Measurements from ENCODE around the gene SRPK2. TPM values are rescaled to one million over a fixed set of nuclear protein-coding genes. Genes with fewer than 3 reads are reported as not detected.

SRPK2 gene
- total and polyA plus RNA-seq, 2 of the 8 experiments (the other 6 are each of a cell fraction or from before 2014, with no cell fraction given) = 10.0 to 47.1 TPM

- TF ChIP-seq, protein P1, sequence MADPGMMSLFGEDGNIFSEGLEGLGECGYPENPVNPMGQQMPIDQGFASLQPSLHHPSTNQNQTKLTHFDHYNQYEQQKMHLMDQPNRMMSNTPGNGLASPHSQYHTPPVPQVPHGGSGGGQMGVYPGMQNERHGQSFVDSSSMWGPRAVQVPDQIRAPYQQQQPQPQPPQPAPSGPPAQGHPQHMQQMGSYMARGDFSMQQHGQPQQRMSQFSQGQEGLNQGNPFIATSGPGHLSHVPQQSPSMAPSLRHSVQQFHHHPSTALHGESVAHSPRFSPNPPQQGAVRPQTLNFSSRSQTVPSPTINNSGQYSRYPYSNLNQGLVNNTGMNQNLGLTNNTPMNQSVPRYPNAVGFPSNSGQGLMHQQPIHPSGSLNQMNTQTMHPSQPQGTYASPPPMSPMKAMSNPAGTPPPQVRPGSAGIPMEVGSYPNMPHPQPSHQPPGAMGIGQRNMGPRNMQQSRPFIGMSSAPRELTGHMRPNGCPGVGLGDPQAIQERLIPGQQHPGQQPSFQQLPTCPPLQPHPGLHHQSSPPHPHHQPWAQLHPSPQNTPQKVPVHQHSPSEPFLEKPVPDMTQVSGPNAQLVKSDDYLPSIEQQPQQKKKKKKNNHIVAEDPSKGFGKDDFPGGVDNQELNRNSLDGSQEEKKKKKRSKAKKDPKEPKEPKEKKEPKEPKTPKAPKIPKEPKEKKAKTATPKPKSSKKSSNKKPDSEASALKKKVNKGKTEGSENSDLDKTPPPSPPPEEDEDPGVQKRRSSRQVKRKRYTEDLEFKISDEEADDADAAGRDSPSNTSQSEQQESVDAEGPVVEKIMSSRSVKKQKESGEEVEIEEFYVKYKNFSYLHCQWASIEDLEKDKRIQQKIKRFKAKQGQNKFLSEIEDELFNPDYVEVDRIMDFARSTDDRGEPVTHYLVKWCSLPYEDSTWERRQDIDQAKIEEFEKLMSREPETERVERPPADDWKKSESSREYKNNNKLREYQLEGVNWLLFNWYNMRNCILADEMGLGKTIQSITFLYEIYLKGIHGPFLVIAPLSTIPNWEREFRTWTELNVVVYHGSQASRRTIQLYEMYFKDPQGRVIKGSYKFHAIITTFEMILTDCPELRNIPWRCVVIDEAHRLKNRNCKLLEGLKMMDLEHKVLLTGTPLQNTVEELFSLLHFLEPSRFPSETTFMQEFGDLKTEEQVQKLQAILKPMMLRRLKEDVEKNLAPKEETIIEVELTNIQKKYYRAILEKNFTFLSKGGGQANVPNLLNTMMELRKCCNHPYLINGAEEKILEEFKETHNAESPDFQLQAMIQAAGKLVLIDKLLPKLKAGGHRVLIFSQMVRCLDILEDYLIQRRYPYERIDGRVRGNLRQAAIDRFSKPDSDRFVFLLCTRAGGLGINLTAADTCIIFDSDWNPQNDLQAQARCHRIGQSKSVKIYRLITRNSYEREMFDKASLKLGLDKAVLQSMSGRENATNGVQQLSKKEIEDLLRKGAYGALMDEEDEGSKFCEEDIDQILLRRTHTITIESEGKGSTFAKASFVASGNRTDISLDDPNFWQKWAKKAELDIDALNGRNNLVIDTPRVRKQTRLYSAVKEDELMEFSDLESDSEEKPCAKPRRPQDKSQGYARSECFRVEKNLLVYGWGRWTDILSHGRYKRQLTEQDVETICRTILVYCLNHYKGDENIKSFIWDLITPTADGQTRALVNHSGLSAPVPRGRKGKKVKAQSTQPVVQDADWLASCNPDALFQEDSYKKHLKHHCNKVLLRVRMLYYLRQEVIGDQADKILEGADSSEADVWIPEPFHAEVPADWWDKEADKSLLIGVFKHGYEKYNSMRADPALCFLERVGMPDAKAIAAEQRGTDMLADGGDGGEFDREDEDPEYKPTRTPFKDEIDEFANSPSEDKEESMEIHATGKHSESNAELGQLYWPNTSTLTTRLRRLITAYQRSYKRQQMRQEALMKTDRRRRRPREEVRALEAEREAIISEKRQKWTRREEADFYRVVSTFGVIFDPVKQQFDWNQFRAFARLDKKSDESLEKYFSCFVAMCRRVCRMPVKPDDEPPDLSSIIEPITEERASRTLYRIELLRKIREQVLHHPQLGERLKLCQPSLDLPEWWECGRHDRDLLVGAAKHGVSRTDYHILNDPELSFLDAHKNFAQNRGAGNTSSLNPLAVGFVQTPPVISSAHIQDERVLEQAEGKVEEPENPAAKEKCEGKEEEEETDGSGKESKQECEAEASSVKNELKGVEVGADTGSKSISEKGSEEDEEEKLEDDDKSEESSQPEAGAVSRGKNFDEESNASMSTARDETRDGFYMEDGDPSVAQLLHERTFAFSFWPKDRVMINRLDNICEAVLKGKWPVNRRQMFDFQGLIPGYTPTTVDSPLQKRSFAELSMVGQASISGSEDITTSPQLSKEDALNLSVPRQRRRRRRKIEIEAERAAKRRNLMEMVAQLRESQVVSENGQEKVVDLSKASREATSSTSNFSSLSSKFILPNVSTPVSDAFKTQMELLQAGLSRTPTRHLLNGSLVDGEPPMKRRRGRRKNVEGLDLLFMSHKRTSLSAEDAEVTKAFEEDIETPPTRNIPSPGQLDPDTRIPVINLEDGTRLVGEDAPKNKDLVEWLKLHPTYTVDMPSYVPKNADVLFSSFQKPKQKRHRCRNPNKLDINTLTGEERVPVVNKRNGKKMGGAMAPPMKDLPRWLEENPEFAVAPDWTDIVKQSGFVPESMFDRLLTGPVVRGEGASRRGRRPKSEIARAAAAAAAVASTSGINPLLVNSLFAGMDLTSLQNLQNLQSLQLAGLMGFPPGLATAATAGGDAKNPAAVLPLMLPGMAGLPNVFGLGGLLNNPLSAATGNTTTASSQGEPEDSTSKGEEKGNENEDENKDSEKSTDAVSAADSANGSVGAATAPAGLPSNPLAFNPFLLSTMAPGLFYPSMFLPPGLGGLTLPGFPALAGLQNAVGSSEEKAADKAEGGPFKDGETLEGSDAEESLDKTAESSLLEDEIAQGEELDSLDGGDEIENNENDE (IDR thresholded peaks at IDR 0.05; ENCODE audit: insufficient replicate concordance, low read length) = no peak
Measured at GRCh38 chr7:105354383-105354782, 34.3 kb downstream of the SRPK2 start (continued).
